Ishikawa (cell line): ENCODE measurements around the gene S1PR5.

ENCODE experiments used
- CEBPB ChIP-seq: IDR thresholded peaks from 2 replicates; pipeline ENCODE4 v1.6.1; 2012
- CREB1 ChIP-seq: IDR thresholded peaks from 2 replicates; pipeline ENCODE4 v1.6.1; 2012; ENCODE audit warnings: low read depth
- EGR1 ChIP-seq: IDR thresholded peaks from 2 replicates; pipeline ENCODE4 v1.6.1; 2012
- EP300 ChIP-seq: IDR thresholded peaks from 2 replicates; pipeline ENCODE4 v1.6.1; 2012; ENCODE audit warnings: borderline replicate concordance
- FOXM1 ChIP-seq: IDR thresholded peaks from 2 replicates; pipeline ENCODE4 v1.6.1; 2012; ENCODE audit warnings: low read depth, borderline replicate concordance
- NFIC ChIP-seq: IDR thresholded peaks from 2 replicates; pipeline ENCODE4 v1.6.1; 2012
- RAD21 ChIP-seq: IDR thresholded peaks from 2 replicates; pipeline ENCODE4 v1.6.1; 2012; ENCODE audit warnings: low read depth
- TAF1 ChIP-seq: IDR thresholded peaks from 2 replicates; pipeline ENCODE4 v1.6.1; 2012; ENCODE audit warnings: low read depth, mild to moderate bottlenecking
- TCF12 ChIP-seq: IDR thresholded peaks from 2 replicates; pipeline ENCODE4 v1.6.1; 2012; ENCODE audit warnings: low read depth
- TEAD4 ChIP-seq: IDR thresholded peaks from 2 replicates; pipeline ENCODE4 v1.6.1; 2012
- YY1 ChIP-seq: IDR thresholded peaks from 2 replicates; pipeline ENCODE4 v1.6.1; 2012; ENCODE audit warnings: low read depth
- ZBTB7A ChIP-seq: IDR thresholded peaks from 2 replicates; pipeline ENCODE4 v1.6.1; 2012; ENCODE audit warnings: low read depth
- TF ChIP-seq, protein P1 (sequence below): IDR thresholded peaks from 2 replicates; pipeline ENCODE4 v1.6.1; 2012
- TF ChIP-seq, protein P2 (sequence below): IDR thresholded peaks from 2 replicates; pipeline ENCODE4 v1.6.1; 2012; ENCODE audit warnings: low read depth, mild to moderate bottlenecking
- TF ChIP-seq, protein P3 (sequence below): IDR thresholded peaks from 2 replicates; pipeline ENCODE4 v1.6.1; 2012

Gene S1PR5, protein sequence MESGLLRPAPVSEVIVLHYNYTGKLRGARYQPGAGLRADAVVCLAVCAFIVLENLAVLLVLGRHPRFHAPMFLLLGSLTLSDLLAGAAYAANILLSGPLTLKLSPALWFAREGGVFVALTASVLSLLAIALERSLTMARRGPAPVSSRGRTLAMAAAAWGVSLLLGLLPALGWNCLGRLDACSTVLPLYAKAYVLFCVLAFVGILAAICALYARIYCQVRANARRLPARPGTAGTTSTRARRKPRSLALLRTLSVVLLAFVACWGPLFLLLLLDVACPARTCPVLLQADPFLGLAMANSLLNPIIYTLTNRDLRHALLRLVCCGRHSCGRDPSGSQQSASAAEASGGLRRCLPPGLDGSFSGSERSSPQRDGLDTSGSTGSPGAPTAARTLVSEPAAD

DNA sequence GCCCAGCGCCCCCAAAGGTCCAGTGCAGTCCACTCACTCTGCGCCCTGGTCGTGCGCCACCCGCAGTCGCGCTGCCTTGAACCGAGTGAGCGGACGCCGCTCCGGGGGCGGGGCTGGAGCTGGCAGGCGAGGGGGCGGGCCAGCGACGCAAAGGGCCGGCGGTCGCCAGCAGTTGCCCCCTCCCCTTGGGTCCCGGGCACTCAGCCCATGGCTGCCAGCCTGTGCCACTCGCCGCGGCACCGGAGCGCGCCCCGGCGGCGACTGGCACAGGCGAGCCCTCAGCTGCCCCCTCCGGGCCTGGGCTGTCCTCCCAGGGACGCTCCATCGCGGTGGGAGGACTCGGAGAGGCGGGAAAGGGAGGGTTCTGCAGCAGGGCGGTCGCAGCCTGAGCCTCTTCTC is at the start of gene S1PR5:
Gene S1PR5, minus strand, starts transcription at position 87 of the 399 bp plus-strand sequence. CDS start 2,436 bp downstream, outside the sequence.
- TF ChIP-seq NFIC: no peak
- no peak; the same call in 1 of the 2 replicates for TF ChIP-seq RAD21
- TF ChIP-seq, protein P1, sequence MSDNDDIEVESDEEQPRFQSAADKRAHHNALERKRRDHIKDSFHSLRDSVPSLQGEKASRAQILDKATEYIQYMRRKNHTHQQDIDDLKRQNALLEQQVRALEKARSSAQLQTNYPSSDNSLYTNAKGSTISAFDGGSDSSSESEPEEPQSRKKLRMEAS: no peak
- no peak for TF ChIP-seq TCF12
- no peak for TF ChIP-seq CREB1
- TF ChIP-seq, protein P2, sequence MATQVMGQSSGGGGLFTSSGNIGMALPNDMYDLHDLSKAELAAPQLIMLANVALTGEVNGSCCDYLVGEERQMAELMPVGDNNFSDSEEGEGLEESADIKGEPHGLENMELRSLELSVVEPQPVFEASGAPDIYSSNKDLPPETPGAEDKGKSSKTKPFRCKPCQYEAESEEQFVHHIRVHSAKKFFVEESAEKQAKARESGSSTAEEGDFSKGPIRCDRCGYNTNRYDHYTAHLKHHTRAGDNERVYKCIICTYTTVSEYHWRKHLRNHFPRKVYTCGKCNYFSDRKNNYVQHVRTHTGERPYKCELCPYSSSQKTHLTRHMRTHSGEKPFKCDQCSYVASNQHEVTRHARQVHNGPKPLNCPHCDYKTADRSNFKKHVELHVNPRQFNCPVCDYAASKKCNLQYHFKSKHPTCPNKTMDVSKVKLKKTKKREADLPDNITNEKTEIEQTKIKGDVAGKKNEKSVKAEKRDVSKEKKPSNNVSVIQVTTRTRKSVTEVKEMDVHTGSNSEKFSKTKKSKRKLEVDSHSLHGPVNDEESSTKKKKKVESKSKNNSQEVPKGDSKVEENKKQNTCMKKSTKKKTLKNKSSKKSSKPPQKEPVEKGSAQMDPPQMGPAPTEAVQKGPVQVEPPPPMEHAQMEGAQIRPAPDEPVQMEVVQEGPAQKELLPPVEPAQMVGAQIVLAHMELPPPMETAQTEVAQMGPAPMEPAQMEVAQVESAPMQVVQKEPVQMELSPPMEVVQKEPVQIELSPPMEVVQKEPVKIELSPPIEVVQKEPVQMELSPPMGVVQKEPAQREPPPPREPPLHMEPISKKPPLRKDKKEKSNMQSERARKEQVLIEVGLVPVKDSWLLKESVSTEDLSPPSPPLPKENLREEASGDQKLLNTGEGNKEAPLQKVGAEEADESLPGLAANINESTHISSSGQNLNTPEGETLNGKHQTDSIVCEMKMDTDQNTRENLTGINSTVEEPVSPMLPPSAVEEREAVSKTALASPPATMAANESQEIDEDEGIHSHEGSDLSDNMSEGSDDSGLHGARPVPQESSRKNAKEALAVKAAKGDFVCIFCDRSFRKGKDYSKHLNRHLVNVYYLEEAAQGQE: no peak
- no peak for TF ChIP-seq CEBPB
- no peak for TF ChIP-seq YY1
- no peak for TF ChIP-seq ZBTB7A
- TF ChIP-seq EGR1: no peak
- TF ChIP-seq TAF1: no peak
- TF ChIP-seq FOXM1: no peak
- TF ChIP-seq EP300: no peak
- TF ChIP-seq, protein P3, sequence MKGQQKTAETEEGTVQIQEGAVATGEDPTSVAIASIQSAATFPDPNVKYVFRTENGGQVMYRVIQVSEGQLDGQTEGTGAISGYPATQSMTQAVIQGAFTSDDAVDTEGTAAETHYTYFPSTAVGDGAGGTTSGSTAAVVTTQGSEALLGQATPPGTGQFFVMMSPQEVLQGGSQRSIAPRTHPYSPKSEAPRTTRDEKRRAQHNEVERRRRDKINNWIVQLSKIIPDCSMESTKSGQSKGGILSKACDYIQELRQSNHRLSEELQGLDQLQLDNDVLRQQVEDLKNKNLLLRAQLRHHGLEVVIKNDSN: no peak
- TF ChIP-seq TEAD4: no peak

DNA sequence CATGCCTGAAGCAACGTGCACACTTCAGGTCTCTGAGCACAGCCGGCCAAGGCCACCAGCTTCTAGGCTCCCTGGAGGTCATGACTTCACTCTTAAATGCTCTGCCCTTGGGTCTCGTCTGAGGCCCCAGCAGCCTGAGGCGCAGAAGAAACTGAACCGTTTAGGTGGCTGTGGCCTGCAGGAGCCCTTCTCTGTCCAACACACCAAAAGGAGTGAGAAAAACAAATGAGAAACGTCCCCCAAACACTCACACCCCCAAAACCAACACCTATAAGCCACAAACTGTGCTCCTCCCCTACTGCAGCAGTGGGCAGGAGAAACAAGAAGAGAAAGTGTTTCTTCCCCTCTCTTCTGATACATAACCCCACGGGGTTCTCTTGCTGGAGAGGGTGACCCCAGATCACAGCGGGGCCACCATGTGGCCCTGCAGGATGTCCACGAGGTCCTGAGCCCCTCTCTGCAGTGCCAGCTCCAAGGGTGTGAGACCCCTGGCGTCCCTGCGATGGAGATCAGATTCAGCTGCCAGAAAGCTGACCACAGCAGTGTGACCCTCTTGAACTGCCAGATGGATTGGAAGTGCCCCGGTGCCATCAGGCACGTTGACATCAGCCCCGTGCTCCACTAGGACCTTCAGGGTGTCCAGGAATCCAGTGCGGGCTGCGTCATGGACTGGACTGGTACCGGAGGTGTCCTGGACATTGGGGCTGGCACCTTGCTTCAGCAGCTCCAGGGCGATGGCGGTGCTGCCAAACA is 49.6 kb upstream of the S1PR5 start:
- no peak for TF ChIP-seq FOXM1
- TF ChIP-seq CEBPB: no peak
- no peak for TF ChIP-seq TEAD4
- TF ChIP-seq TAF1: no peak
- no peak for TF ChIP-seq TCF12
- TF ChIP-seq, protein P1: no peak
- TF ChIP-seq, protein P3: no peak
- no peak for TF ChIP-seq NFIC
- TF ChIP-seq RAD21: no peak
- TF ChIP-seq EP300: no peak
- TF ChIP-seq EGR1: no peak
- TF ChIP-seq YY1: no peak
- no peak for TF ChIP-seq CREB1
- TF ChIP-seq ZBTB7A: no peak
- TF ChIP-seq, protein P2: no peak

DNA sequence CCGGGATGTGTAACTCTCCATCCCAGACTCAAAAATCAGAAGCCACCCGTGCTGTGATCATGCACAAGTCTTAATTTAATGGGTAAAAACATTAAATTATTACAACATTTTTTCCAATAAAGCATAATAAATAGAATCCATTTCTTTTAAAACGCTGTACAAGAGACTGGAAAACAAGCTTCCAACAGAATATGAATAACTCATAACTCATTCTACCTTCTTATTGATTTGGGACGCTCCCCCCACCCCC is 49.1 kb upstream of the S1PR5 start:
- TF ChIP-seq, protein P1: no peak
- TF ChIP-seq TEAD4: no peak
- TF ChIP-seq CEBPB: no peak
- no peak for TF ChIP-seq ZBTB7A
- no peak for TF ChIP-seq EP300
- no peak for TF ChIP-seq FOXM1
- no peak for TF ChIP-seq TCF12
- no peak for TF ChIP-seq YY1
- TF ChIP-seq EGR1: no peak
- TF ChIP-seq, protein P2: no peak
- TF ChIP-seq RAD21: no peak
- TF ChIP-seq NFIC: no peak
- TF ChIP-seq, protein P3: no peak
- TF ChIP-seq CREB1: no peak
